HG03095 (cell line): Measurements from ENCODE around the gene PRSS36.
A peak's percentile ranks its signal among the peaks of the same experiment; 100 is the strongest.

Experiments
- ATAC-seq: cut with Tn5 transposase; IDR thresholded peaks from one replicate; pipeline ENCODE4 v1.9.1; 2021; ENCODE audit warnings: moderate library complexity; ENCODE audit not compliant: unreplicated experiment

Gene PRSS36

DNA sequence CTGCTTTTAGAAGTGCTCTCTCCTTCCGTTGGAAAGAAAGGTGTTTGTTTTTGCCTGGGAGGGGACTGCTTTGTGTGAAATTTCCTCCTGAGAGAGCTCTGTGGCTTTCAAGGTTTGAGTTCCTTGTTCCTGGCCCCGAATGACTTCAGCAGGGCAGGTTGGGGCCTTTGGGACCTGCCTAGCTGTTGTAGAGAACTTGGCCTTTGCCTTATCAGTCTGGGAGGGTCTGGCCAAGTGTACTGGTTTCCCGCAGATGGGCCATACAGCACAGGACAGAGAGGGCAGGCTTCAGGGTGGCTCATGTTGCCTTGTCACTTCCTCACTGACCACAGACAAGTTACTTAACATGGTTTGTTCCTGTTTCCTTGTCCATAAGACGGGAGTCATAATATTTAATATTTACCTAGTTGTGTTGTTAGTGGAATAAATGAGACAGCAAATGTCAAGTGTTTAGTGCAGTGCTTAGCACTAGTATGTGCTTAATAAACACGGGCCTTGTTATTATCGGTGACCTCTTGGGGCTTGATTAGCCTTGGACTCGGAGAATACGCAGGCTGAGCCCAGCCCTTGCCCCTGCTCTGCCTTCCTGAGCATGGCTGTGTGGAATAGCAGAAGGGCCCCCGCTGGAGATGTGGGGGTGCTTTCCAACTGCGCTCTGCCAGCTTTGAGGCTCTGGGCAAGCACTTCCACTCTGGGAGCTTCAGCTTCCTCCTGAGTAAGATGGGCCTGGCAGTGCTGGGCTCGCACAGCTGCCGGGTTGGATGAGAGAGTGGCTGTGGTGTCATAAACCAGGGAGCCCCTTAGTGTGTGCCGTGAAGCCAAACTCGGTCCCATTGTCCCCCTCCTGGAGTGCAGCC is 20.9 kb downstream of the PRSS36 start:
- ATAC-seq, result no peak

DNA sequence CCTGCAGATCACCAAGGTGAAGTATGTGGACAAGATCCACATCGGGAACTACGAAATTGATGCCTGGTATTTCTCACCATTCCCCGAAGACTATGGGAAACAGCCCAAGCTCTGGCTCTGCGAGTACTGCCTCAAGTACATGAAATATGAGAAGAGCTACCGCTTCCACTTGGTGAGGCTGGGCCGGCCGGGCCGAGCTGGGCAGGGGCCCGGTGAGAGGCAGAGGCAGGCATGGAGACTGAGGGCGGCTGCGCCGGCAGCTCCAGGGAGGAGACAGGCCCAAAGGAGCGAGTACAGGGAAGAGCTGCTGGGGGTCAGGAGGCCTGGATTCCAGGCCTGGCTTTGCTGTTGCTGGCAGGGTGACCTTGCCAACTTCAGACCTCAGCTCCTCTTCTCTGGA is 22.7 kb downstream of the PRSS36 start:
- no peak for ATAC-seq

DNA sequence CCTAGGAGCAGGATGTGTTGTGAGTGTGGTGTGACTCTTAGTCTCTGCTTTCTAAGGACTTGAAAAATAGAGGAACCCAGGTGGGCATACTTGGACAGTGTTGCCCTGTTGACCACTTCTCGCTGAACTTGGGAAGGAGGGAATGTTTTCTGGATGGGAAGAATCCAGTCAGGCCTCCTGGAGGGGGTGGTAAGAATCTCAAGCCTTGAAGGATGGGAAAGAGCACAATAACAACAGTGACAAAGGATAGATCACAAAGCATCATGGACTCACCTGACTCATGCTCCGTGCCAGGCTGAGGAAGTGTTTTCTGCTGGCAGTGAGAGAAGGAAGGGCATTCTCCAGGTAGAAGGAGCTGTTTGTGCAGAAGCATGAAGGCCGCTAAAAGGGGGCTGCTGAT is 24.0 kb downstream of the PRSS36 start:
- no peak for ATAC-seq

DNA sequence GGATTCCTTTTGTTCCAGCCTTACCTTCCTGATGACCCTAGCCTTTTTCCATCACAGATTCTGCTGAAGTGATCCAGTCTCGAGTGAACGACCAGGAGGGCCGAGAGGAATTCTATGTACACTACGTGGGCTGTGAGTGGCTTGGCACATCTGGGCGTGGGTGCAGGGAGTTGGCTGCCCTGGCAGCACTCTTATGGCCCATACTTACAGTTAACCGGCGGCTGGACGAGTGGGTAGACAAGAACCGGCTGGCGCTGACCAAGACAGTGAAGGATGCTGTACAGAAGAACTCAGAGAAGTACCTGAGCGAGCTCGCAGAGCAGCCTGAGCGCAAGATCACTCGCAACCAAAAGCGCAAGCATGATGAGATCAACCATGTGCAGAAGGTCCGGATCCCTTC is 29.7 kb downstream of the PRSS36 start:
- ATAC-seq, result no peak

DNA sequence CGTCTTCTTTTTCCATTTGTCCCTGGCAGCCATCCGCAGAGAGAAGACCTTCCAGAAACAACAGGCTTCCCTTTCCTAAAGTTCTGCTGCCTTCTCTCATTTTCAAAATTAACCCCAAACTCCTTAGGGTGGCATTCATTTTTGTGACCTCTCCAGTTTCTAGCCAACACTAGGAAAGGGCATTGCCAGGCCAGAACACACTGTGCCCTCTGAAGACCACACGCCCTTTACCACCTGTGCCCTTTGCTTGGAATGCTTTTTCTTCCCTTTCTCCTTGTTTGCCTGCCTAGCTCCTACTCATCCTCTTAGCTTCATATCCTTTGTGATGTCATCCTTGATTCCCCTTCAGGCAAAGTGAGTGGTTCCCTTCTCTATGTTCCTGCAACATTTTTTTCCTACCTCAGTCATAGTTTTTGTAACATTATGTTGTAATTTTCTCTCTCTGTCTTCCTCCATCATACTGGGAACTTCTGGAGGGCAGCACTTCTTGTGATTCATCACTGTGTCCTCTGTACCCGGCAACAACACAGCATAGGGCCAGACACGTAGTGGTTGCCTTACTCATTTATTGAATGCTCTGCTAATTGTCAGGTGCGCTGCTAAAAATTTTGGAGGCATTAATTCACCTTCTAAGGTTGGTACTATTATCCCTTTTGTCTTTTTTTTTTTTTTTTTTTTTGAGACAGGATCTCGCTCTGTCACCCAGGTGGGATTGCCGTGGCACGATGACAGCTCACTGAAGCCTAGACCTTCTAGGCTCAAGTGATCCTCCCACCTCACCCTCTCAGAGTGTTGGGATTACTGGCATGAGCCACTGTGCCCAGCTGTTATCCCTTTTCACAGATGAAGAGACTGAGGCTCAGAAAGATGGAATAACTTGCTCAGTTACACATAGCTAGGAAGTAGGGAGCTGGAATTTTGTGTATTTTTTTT is 31.4 kb downstream of the PRSS36 start:
- ATAC-seq, result no peak

DNA sequence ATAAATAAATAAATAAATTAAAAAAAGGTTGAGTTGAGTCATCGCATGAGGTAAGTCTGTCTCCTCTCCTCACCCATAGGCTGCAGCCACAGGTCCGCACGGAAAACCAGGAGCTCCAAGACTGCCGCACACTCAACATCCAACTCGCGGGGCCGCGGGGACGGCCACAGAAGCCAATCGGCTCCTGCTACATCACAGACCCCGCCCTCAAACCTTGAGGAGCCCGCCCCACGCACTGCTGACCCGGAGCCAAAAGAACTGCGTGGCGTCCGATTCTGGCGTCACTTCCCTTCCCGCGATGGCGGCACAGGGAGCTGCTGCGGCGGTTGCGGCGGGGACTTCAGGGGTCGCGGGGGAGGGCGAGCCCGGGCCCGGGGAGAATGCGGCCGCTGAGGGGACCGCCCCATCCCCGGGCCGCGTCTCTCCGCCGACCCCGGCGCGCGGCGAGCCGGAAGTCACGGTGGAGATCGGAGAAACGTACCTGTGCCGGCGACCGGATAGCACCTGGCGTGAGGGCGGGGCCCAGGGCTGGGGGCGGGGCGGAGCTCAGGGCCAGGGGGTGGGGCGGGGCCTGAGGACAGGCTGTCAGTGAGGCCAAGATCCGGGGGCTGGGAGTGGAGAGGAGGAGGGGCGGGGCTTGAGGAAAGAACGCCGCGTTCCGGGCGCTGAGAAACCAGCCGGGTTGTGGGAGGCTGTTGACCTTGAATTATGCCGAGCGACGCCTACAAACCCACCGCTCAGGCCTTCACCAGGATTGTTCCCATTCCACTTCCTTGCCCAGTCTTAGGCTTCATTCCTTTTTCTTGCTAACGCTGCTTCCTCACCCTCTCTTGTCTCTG is 32.3 kb downstream of the PRSS36 start, which contains the start of gene KAT8:
KAT8 (plus strand) TSS at position 281 of the 839 bp plus-strand sequence; CDS start at position 299, 18 bp downstream.
- peak; percentile 89 for ATAC-seq

DNA sequence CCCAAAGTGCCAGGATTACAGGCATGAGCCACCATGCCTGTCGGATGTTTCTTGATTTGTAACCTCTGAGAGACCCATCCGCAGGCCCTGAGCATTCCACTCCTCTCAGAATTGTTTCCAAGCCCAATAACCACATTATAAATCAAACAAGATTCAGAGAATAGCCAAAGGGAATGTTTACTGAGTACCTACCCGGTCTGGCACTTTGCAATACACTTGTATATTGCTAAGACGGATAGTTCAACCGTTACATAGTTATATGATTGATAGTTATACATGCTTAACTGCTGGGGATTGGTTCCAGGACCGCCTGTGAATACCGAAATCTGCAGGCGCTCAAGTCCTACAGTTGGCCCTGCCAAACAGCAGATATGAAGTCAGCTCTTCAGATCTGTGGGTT is 35.4 kb downstream of the PRSS36 start:
- ATAC-seq, result no peak

DNA sequence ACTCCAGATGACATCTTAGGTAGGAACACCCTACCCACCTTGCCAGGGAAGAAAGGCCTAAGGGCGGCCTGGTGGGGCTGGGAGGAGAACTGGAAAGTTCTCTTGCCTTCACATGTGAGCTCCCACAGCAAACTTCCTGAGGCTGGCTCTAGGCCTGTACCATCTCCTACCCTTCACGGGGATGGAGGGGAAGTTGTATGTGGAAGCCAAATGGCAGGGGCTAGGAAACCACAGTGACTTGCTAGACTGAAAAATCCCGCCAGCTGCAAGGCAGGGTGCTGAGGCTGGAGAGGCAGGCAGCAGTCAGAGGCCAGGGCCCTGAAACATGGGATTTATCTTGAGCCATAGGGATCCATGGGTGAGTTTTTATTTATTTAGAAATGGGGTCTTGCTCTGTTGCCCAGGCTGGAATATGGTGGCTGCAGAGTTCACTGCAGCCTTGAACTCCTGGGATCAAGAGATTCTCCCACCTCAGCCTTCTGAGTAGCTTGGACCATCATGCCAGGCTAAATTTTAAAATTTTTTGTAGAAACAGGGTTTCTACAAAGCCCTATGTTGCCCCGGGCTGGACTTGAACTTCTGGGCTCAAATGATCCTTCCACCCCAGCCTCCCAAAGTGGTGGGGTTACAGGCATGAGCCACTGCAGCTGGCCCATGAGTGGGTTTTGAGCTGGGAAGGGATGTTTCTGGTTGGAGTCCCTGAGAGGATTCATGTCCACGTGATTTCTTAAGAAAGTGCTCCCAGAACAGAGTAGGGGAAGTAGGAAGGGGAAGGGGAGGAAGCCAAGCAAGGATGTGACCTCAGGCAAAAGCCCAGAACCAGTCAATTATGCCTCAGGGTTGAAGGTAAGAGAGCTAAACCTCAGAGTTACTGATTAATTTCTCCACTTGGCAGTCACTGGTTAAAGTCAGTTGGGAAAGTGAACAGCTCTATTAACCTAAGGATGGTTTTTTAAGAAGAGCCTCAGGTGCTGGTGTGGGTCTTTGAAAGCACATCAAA is 36.4 kb downstream of the PRSS36 start:
- no peak for ATAC-seq

DNA sequence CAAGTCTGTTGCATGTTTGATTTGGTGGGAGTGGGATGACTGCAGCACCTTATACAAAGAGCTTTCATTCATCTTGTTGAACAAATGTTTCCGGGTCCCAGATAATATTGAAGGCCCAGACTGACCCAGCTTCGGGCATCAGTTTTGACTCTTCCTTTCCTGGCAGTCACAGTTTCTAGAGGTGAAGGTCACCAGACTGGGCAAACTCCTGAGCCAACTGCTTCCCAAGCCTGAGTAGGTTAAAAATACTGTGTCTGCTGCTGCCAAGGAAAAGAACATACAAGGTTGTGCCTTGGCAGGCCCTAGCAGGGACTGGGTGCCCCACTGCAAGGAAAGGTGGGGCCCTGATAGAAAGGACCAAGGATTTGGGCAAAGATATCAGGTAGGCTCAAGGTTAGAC is 37.2 kb downstream of the PRSS36 start:
- ATAC-seq, result no peak

DNA sequence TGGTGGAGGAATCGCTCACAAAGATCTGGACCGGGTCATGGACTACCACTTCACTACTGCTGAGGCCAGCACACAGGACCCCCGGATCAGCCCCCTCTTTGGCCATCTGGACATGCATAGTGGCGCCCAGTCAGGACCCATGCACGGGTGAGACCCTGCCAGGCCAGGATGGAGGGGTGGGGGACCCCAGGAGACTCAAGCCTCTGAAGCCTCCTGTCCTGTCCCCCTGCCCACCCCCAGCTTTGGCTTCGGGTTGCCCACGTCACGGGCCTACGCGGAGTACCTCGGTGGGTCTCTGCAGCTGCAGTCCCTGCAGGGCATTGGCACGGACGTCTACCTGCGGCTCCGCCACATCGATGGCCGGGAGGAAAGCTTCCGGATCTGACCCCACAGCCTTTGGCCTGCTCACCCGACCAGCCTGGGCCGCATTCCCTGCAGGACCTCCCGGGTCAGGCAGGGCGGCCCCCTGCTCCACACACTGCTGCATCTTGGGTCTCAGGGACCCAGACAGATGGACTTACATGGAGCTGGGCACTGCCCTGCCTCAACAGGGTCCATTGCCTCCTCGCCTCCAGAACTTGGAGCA is 37.9 kb downstream of the PRSS36 start:
- ATAC-seq, result no peak

DNA sequence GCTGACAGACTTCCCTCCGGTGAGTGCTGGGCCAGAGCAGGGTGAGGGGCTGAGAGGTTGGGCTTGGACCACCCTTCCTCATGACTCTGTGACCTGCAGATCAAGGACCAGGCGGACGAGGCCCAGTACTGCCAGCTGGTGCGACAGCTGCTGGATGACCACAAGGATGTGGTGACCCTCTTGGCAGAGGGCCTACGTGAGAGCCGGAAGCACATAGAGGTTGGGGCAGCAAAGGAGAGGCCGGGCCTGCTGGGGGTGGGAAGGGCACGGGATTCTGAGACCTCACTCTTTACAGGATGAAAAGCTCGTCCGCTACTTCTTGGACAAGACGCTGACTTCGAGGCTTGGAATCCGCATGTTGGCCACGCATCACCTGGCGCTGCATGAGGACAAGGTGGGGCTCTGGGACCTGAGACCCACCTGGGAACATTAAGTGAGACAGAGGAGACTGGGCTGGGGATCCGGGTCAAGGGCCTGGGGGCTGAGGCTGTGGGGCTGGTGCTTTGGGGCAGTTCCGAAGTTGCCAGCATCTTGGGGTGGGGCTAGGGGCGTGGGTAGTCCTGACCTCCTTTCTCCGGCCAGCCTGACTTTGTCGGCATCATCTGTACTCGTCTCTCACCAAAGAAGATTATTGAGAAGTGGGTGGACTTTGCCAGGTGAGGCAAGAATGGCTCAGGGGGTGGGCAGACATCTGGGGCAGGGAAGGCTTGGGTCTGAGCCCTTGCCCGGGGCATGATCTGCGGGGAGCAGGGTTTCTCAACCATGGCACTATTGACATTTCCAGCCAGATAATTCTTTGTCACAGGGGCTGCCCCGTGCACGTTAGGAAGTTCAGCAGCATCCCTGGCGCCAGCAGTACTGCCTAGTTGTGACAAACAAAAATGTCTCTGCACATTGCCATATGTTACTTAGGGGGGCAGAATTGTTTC is 39.5 kb downstream of the PRSS36 start:
- no peak for ATAC-seq

DNA sequence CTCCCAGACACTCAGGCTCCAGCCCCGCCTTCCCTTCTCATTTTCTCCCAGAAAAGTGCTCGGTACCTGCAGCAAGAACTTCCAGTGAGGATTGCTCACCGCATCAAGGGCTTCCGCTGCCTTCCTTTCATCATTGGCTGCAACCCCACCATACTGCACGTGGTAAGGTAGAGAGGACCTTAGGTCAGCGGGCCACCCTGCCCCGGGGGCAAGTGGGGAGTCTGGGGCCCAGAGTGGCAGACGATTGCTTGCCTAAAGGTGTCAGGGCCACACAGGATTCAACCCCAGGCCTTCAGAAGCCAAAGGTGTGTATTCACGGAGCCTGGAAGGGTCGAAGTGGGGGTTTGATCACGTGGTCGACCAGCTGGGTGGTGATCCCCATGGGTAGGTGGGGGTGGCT is 40.2 kb downstream of the PRSS36 start:
- no peak for ATAC-seq

DNA sequence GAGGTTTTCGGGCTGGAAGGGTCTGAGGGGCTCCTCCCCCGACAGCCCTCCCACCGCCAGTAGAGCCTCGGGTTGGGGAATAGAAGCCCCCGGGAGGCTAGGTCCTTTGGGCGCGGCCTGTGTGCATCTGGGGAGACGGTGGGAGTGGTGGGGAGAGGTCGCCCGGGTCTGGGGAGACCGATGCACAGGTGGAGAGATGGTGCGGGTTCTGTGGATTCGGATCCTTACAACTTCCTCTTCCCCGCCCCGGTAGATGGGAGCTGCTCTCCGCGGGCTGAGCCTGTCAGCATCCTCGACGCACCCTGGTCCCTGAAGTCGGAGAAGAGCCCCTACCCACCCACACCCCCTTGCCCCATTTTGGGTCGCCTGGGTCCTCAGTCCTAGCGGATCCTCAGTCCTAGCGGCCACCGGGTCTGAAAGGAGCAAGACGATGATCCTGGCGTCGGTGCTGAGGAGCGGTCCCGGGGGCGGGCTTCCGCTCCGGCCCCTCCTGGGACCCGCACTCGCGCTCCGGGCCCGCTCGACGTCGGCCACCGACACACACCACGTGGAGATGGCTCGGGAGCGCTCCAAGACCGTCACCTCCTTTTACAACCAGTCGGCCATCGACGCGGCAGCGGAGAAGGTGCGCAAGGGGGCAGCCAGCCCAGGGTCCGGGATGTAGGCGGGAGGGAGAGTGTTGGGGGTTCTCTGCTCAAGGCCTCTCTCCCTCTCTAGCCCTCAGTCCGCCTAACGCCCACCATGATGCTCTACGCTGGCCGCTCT is 40.9 kb downstream of the PRSS36 start:
- no peak for ATAC-seq

DNA sequence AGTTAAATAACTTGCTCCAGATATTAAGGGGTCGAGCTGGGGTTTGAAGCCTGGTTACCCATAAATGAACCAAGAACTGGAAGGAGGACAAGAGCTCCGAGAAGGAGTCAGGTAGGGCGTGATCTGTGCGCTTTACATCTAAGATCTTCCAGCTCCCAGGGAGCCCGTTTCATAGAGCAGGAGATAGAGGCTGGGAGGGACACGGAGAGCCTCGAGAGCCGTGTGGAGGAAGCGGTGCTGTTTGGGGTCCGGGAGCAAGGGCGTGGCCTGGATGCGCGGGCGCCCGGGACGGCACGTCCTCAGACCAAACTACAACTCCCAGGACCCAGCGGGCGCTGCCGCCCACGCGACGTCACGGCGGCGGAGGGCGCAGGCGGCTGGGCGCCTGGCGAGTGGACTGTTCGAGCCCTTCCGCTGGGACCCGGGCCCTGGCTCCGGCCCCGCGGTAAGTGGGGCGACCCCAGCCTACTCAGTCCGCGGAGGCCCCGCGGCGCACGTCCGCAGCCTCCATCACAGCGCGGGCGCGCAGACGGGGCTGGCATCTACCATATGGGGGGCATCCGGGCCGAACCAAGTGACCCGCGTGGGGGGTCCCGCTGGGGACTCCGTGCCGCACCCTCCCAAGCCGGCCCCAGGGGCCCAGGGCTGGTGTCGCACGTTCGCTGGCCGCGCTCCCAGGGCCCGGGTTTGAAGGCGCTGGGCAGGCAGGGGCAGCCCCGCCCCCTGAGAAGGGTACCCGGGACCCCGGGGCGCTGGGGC is 41.7 kb downstream of the PRSS36 start, which contains the start of gene BCKDK:
BCKDK (plus strand) TSS at position 352 of the 759 bp plus-strand sequence. CDS start 838 bp downstream, outside the sequence.
- peak; percentile 83 for ATAC-seq

DNA sequence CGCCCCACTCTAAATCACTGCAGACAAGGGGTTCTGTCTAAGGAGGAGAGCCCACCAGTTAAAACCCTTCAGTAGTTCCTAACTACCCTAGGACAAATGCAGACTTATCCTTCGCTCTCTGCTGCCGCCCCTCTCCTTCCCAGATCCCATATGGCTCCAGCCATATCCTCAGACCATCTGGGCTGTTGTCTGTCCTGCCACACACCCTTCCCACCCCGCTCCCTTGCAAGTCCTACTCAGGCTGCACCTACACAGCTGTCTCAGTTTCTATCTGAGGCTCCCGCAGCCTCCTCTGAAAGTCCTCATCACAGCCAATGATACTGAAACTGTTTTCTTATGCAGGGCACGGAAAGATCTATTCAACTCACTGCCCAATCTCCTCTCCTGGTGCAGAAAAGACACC is 42.4 kb downstream of the PRSS36 start:
- peak; percentile 43 for ATAC-seq
